Thyroid gland (tissue), 4 donors: ENCODE data around the gene CDH23. TPM values are rescaled to one million over a fixed set of nuclear protein-coding genes. Genes with fewer than 3 reads are reported as not detected.

Experiments
- DNase-seq, 2 donors: peaks; one replicate each; pipeline ENCODE4 v3.0.0-alpha.2; 2019
- H3K27ac ChIP-seq, 3 donors: fragments of 200-600 bp; sonication (generic); 1 replicate in 2 of 3; 2 replicates in 1 of 3; pipeline ENCODE4 v1.5.1; 2016 to 2019; ENCODE audit warnings: mild to moderate bottlenecking in 1 of 3, moderate library complexity in 1 of 3
- H3K27me3 ChIP-seq: fragments of 200-600 bp; sonication (generic); one replicate; pipeline ENCODE4 v1.5.1; 2019
- H3K36me3 ChIP-seq, 2 donors: fragments of 200-600 bp; sonication (generic); one replicate each; pipeline ENCODE4 v1.5.1; 2016 to 2019
- H3K4me1 ChIP-seq, 2 donors: fragments of 200-600 bp; sonication (generic); one replicate each; pipeline ENCODE4 v1.5.1; 2017 to 2019
- H3K4me3 ChIP-seq, 3 donors: fragments of 200-600 bp; sonication (generic); replicated peaks in 1 of 3; 1 replicate in 2 of 3; 2 replicates in 1 of 3; pipeline ENCODE4 v1.5.1; 2016; ENCODE audit warnings: mild to moderate bottlenecking in 1 of 3
- H3K9me3 ChIP-seq: fragments of 200-600 bp; sonication (generic); one replicate; pipeline ENCODE4 v1.5.1; 2017
- POLR2A ChIP-seq, 2 donors: fragments of 450-650 bp; IDR thresholded peaks; one replicate each; pipeline ENCODE4 v1.6.1; 2017; ENCODE audit warnings: antibody characterized with exemption in 2 of 2, mild to moderate bottlenecking in 2 of 2, moderate library complexity in 1 of 2
- WGBS, 2 donors: methylation state at CpG; one replicate each; pipeline ENCODE4 v1.1.5; 2017; 5-methylcytosine and 5-hydroxymethylcytosine counted together
- intact Hi-C: fragments of 100-400 bp; cut with DNase I; formaldehyde crosslinking; loops from one replicate; pipeline ENCODE4 v1.15.1; 2023
- total RNA-seq, 4 donors: library from RNA; depleted of rRNA; stranded (reverse); fragments of >200 nt; gene quantifications; one replicate each; pipeline ENCODE4 v1.2.3, GENCODE V29; 2016
- TF ChIP-seq, protein P1 (sequence below), 6 experiments: fragments of 200-600 bp in 3 of 6; fragments of 450-650 bp in 3 of 6; sonication (generic) in 3 of 6; IDR thresholded peaks; one replicate each; pipeline ENCODE4 v1.5.1; 2016 to 2019; ENCODE audit warnings: antibody characterized with exemption in 6 of 6, mild to moderate bottlenecking in 2 of 6, inconsistent platforms in 1 of 6, moderate library complexity in 1 of 6

The CDH23 gene
- total RNA-seq, 4 donors from 2014 or later = 3.0 to 4.2 (median 3.9) TPM

DNA sequence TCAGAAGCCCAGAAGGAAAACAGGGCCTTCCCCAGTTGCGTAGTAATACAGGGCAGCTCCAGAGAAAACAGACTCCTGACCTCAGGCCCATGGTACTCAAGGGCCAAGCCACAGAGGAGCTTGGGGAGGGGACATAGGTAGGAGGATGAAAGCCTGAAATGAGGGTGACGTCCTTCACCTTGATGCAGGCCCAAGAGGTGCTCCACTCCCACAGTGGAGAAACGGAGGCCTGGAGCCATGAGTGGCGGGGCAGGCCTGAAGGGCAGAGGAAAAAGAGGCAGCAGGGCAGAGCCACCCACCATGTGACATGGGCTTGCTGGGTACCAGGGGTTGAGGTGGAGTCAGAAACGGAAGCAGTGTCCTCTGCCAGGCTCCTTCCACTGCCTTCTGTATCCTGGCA, 239.9 kb downstream of the CDH23 start:
- Histone ChIP-seq H3K9me3 (no peaks in the 10 kb centered on the region), H3K27me3 (no peaks in the 10 kb centered on the region), H3K4me3 (no peak overlapping the region), H3K36me3 (no peaks in the 10 kb centered on the region), H3K4me1 (peaks cover 12 to 15% of the 10 kb centered on the region in 2 donors), H3K27ac (no peak overlapping the region)
- intact Hi-C loops = no loop called here
- no peak for TF ChIP-seq POLR2A (IDR thresholded peaks at IDR 0.05)
- TF ChIP-seq, protein P1, sequence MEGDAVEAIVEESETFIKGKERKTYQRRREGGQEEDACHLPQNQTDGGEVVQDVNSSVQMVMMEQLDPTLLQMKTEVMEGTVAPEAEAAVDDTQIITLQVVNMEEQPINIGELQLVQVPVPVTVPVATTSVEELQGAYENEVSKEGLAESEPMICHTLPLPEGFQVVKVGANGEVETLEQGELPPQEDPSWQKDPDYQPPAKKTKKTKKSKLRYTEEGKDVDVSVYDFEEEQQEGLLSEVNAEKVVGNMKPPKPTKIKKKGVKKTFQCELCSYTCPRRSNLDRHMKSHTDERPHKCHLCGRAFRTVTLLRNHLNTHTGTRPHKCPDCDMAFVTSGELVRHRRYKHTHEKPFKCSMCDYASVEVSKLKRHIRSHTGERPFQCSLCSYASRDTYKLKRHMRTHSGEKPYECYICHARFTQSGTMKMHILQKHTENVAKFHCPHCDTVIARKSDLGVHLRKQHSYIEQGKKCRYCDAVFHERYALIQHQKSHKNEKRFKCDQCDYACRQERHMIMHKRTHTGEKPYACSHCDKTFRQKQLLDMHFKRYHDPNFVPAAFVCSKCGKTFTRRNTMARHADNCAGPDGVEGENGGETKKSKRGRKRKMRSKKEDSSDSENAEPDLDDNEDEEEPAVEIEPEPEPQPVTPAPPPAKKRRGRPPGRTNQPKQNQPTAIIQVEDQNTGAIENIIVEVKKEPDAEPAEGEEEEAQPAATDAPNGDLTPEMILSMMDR (IDR thresholded peaks at IDR 0.05) = no peak
- WGBS, 2 donors = 95 to 98% methylated on average over 5 of the region's 5 CpGs
- no peak for DNase-seq

DNA sequence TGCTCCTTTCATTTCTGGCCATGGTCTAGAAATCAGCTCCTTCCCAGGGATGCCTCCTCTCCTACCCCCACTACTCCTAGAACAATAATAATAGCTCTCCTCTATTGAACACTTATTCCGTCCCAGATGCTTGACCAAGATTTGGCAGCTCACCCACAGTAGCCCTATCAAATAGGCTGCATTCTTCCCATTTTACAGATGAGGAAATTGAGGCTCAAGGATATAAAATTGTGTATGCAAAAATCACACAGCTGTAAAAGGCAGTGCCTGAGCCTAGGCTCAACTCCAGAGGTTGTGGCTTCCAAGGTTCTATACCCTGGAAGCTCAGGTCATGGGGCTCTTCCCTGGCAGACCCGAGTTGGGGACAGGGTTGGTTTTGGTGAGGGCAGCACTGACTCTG, 240.6 kb downstream of the CDH23 start:
- Histone ChIP-seq H3K4me3 (no peak overlapping the region), H3K27ac (no peak overlapping the region), H3K36me3 (no peaks in the 10 kb centered on the region), H3K9me3 (no peaks in the 10 kb centered on the region), H3K4me1 (peaks cover 7 to 9% of the 10 kb centered on the region in 2 donors), H3K27me3 (no peaks in the 10 kb centered on the region)
- DNase-seq = no peak
- TF ChIP-seq POLR2A (IDR thresholded peaks at IDR 0.05) = no peak
- TF ChIP-seq, protein P1 (IDR thresholded peaks at IDR 0.05) = no peak
- intact Hi-C loops = no loop called here
- 80 to 98% methylated on average over 2 of the region's 2 CpGs for WGBS, 2 donors

DNA sequence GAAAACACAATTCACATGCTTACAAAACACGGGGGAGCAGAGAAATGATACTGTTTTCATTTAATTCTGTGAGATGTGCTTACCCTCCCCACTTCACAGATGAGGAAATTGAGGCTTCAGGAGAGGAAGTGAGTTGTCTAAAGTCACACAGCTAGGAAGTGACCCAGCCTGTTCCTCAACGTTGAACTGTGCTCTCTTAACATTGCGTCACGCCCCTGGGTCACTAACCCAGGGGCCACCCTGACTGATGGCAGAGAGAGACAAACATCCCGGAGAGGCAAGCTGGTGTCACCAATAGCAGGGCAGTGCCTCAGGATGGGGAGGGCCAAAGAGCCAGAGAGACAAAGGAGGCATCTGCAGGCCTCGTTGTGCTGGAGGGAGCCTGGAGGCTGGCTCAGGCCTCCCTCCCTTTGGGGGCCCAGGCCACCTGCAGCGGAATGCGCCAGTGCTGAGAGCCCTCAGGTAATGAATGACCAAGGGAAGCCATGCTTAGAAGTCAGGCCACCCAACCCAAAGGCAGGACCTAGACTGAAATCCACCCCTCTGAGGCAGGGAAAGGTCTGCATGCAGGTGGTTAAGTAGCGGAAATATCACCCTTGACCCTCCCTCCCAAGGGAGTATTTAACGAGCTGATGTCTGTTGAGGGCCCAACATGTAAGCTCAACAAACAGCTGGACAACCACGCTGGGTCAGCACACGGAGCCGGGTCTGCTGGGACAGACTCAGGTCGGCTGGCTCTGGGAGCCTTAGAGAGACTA, 241.5 kb downstream of the CDH23 start:
- Histone ChIP-seq H3K9me3 (no peaks in the 10 kb centered on the region), H3K36me3 (no peaks in the 10 kb centered on the region), H3K27ac (no peak overlapping the region), H3K4me1 (peaks cover 7 to 9% of the 10 kb centered on the region in 2 donors), H3K27me3 (no peaks in the 10 kb centered on the region), H3K4me3 (no peak overlapping the region)
- no peak for TF ChIP-seq POLR2A (IDR thresholded peaks at IDR 0.05)
- TF ChIP-seq, protein P1 (IDR thresholded peaks at IDR 0.05) = no peak
- 64 to 78% methylated on average over 10 to 14 of the region's 14 CpGs for WGBS, 2 donors
- intact Hi-C loops = no loop called here
- DNase-seq = no peak

DNA sequence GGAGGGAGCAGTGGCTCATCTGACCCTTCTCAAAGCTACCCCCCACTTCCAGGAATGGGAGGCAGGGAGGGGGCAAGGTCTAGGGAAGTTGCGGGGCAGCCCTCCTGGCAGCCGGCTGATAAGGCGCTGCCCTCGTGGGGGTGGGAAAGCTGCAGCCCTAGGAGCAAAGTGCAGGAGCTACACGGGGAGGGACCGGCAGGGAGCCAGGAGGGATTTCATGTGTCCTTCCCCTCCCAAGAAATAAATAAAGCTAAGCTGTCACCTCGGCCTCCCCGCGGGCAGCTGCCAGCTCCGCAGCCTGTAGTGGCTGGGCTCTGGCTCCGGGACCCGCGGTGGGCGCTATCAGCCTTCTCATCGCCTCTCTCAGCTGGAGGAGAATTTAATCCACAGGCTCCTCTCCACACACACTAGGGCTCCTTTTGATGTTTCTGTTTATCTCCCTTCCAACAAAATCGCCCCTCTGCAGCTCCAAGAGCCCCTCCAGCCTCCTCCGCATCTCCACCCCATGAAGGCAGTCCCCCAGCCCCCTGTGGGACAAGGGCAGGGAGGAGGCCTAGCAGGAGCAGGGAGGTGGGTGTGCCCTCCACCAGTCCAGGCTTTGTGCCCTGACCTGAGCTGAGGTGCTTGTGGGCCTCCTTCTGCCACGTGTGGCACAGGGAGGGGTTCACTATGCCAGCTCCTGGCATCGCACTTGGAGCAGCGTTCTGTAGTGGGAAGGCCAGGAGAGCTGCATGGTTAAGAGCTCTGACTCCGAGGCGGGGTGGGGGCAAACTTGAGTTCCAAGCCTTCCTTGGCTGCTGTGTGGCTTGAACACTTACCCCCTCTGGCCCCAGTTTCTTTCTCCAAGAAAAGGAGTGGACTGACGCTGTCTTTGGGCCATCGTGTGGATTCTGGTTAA, 242.4 kb downstream of the CDH23 start:
- WGBS, 2 donors = 74 to 76% methylated on average over 21 to 24 of the region's 24 CpGs
- H3K4me1 ChIP-seq = peaks cover 7 to 13% of the 10 kb centered on the region in 2 donors
- no peak for DNase-seq
- H3K27me3 ChIP-seq = no peaks in the 10 kb centered on the region
- H3K4me3 ChIP-seq = no peak overlapping the region
- no peak overlapping the region for H3K27ac ChIP-seq
- intact Hi-C loops = no loop called here
- no peaks in the 10 kb centered on the region for H3K36me3 ChIP-seq
- no peak for TF ChIP-seq POLR2A (IDR thresholded peaks at IDR 0.05)
- TF ChIP-seq, protein P1 (IDR thresholded peaks at IDR 0.05) = no peak
- no peaks in the 10 kb centered on the region for H3K9me3 ChIP-seq

DNA sequence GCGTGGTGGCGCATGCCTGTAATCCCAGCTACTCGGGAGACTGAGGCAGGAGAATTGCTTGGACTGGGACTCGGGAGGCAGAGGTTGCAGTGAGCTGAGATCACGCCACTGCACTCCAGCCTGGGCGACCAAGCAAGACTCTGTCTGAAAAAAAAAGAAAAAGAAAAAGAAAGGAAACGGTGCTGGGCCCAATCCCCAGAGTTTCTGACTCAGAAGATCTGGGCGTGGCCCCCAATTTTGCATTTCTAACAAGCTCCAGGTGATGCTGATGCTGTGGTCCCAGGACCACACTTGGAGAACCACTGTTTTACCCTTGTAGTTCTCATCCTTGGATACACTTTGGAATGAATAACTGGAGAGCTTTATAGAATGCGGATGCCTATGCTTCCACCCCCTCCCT, 243.9 kb downstream of the CDH23 start:
- Histone ChIP-seq H3K4me3 (no peak overlapping the region), H3K27me3 (no peaks in the 10 kb centered on the region), H3K9me3 (no peaks in the 10 kb centered on the region), H3K36me3 (no peaks in the 10 kb centered on the region), H3K27ac (no peak overlapping the region), H3K4me1 (peaks cover 0 to 6% of the 10 kb centered on the region in 2 donors)
- no peak for DNase-seq
- WGBS, 2 donors = 77 to 78% methylated on average over 9 of the region's 9 CpGs
- intact Hi-C loops = no loop called here
- TF ChIP-seq, protein P1 (IDR thresholded peaks at IDR 0.05) = no peak
